ENCODE measurements around the gene TCP11L2. TPM values are rescaled to one million over a fixed set of nuclear protein-coding genes. Genes with fewer than 3 reads are reported as not detected.

TCP11L2 gene
- total RNA-seq, 1 donor from 2014 or later, result 7.8 TPM

DNA sequence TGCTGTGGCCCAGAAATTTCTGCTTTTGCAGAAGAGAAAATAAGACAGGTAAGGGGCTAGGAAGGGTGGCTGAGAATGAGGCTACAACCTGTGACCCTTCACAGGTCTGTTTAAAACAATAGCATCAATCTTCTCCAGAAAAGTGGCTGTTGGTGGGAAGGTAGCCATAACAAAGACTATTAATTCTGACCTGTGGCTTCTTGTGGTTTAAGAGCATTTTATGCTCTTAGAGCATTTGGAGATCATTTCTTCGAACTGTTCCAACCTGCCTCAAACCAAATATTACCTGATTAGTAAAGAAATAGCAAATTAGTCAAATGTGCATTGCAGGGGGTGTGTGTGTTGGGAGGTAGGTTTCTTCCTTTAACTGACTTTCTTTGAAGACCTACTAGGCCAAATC lies 15.2 kb upstream of the TCP11L2 start:
- no peaks in the 10 kb centered on the region for H4K20me1 ChIP-seq (ENCODE audit: low read depth)
- H3K9me3 ChIP-seq (ENCODE audit: low read depth), result no peaks in the 10 kb centered on the region
- H3K4me3 Mint-ChIP-seq, result no peak overlapping the region
- H3K4me3 ChIP-seq, result no peak overlapping the region
- H2AFZ ChIP-seq (replicated peaks), result no peak overlapping the region
- H3K36me3 Mint-ChIP-seq, result no peaks in the 10 kb centered on the region
- H3K9ac ChIP-seq, result no peak overlapping the region
- no peak overlapping the region for H3K4me2 ChIP-seq
- H3K27ac ChIP-seq, result no peak overlapping the region
- no peak for DNase-seq (ENCODE audit: low spot score)
- TF ChIP-seq EZH2phosphoT487 (IDR thresholded peaks at IDR 0.05) (no peak), EZH2 (IDR thresholded peaks at IDR 0.05) (no peak)
- TF ChIP-seq, protein P1, sequence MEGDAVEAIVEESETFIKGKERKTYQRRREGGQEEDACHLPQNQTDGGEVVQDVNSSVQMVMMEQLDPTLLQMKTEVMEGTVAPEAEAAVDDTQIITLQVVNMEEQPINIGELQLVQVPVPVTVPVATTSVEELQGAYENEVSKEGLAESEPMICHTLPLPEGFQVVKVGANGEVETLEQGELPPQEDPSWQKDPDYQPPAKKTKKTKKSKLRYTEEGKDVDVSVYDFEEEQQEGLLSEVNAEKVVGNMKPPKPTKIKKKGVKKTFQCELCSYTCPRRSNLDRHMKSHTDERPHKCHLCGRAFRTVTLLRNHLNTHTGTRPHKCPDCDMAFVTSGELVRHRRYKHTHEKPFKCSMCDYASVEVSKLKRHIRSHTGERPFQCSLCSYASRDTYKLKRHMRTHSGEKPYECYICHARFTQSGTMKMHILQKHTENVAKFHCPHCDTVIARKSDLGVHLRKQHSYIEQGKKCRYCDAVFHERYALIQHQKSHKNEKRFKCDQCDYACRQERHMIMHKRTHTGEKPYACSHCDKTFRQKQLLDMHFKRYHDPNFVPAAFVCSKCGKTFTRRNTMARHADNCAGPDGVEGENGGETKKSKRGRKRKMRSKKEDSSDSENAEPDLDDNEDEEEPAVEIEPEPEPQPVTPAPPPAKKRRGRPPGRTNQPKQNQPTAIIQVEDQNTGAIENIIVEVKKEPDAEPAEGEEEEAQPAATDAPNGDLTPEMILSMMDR (IDR thresholded peaks at IDR 0.05), result no peak
- no peaks in the 10 kb centered on the region for H3K27me3 ChIP-seq
- no peaks in the 10 kb centered on the region for H3K36me3 ChIP-seq
- peaks cover 8% of the 10 kb centered on the region for H3K4me1 Mint-ChIP-seq
- H3K4me1 ChIP-seq, result no peaks in the 10 kb centered on the region
- peaks cover under 1% of the 10 kb centered on the region for H3K9me3 Mint-ChIP-seq
- H3F3A ChIP-seq (ENCODE audit: low read depth), result no peaks in the 10 kb centered on the region
- no peaks in the 10 kb centered on the region for H3K79me2 ChIP-seq (ENCODE audit: low read depth)
- H3K27me3 Mint-ChIP-seq (ENCODE audit: insufficient read depth, low read depth), result no peaks in the 10 kb centered on the region
- no peak overlapping the region for H3K27ac Mint-ChIP-seq

DNA sequence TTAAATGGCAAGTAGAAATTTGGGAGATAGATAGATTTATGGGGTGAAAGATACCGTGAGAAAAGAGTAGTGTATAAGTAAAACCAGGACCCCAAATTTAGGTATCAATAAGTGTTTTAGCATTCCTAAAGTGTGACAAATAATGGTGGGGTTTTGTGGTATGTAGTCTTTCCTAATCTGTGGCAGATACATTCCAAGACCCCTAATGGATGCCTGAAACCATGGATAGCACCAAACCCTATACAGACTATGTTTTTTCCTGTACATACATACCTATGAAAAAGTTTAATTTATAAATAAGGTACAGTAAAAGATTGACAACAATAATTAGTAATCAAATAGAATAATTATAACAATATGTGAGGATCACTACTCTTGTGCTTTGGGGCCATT lies 14.4 kb upstream of the TCP11L2 start:
- Histone ChIP-seq H3K27me3 (no peaks in the 10 kb centered on the region), H3K36me3 (no peaks in the 10 kb centered on the region), H3K4me3 (no peak overlapping the region), H3K9me3 (ENCODE audit: low read depth) (no peaks in the 10 kb centered on the region), H3K4me2 (no peak overlapping the region), H3F3A (ENCODE audit: low read depth) (no peaks in the 10 kb centered on the region), H3K79me2 (ENCODE audit: low read depth) (no peaks in the 10 kb centered on the region), H3K9ac (no peak overlapping the region), H2AFZ (replicated peaks) (no peak overlapping the region), H3K4me1 (no peaks in the 10 kb centered on the region), H4K20me1 (ENCODE audit: low read depth) (no peaks in the 10 kb centered on the region), H3K27ac (no peak overlapping the region)
- Mint-ChIP-seq H3K9me3 (no peaks in the 10 kb centered on the region), H3K36me3 (no peaks in the 10 kb centered on the region), H3K27me3 (ENCODE audit: insufficient read depth, low read depth) (no peaks in the 10 kb centered on the region), H3K4me3 (no peak overlapping the region), H3K4me1 (peaks cover 8% of the 10 kb centered on the region), H3K27ac (no peak overlapping the region)
- DNase-seq (ENCODE audit: low spot score), result no peak
- TF ChIP-seq EZH2 (IDR thresholded peaks at IDR 0.05) (no peak), EZH2phosphoT487 (IDR thresholded peaks at IDR 0.05) (no peak)
- TF ChIP-seq, protein P1 (IDR thresholded peaks at IDR 0.05), result no peak

DNA sequence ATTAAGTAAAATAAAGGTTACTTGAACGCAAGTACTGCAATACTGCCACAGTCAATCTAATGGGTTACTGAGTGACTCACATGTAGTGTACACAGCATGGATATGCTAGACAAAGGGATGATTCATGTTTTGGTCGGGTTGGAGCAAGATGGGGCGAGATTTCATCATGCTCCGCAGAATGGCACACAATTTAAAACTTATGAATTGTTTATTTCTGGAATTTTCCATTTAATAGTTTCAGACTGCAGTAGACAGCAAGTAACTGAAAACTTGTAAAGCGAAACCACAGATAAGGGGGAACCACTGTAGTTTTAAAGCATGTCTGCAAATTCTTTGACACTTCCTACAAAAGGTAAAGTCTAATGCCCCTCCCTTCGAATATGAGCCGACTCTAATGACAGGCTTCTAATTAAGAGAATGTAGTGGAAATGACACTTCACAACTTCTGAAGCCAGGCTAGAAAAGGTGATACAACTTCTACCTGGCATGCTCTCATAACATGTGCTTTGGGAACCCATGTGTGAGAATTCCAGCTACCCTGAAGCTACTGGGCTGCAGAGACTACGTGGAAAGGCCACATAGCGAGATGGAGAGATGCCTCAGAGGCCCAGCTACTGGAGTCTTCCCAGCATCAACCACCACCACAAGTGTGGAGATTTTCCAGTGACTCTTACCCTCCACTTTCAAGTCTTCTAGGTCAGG lies 13.9 kb upstream of the TCP11L2 start:
- Histone ChIP-seq H3F3A (ENCODE audit: low read depth) (no peaks in the 10 kb centered on the region), H2AFZ (replicated peaks) (no peak overlapping the region), H3K9me3 (ENCODE audit: low read depth) (no peaks in the 10 kb centered on the region), H3K4me2 (no peak overlapping the region), H3K4me3 (no peak overlapping the region), H3K4me1 (no peaks in the 10 kb centered on the region), H3K27me3 (no peaks in the 10 kb centered on the region), H4K20me1 (ENCODE audit: low read depth) (no peaks in the 10 kb centered on the region), H3K79me2 (ENCODE audit: low read depth) (no peaks in the 10 kb centered on the region), H3K27ac (no peak overlapping the region), H3K9ac (no peak overlapping the region), H3K36me3 (no peaks in the 10 kb centered on the region)
- Mint-ChIP-seq H3K27me3 (ENCODE audit: insufficient read depth, low read depth) (no peaks in the 10 kb centered on the region), H3K9me3 (no peaks in the 10 kb centered on the region), H3K27ac (no peak overlapping the region), H3K4me1 (peaks cover 8% of the 10 kb centered on the region), H3K4me3 (no peak overlapping the region), H3K36me3 (no peaks in the 10 kb centered on the region)
- DNase-seq (ENCODE audit: low spot score), result no peak
- no peak for TF ChIP-seq EZH2phosphoT487 (IDR thresholded peaks at IDR 0.05)
- TF ChIP-seq EZH2 (IDR thresholded peaks at IDR 0.05), result no peak
- TF ChIP-seq, protein P1 (IDR thresholded peaks at IDR 0.05), result no peak

All from neural progenitor cell (in vitro differentiated cells).